Erythroblast (primary cell): Measurements from ENCODE around the gene NBPF3.
"Not testable (repeated sequence)": the region's sequence is repeated elsewhere in the genome, so short reads cannot be mapped to it uniquely, and the experiment has no call there.

ENCODE experiments used
- DNase-seq, 2 experiments: peaks; one replicate each; lab custom pipeline; 2025; lab: John Stamatoyannopoulos, UW
- GATA1 ChIP-seq: IDR thresholded peaks from 2 replicates; pipeline ENCODE4 v1.6.1; 2011; ENCODE audit warnings: low read depth, mild to moderate bottlenecking, control low read depth, low read length, moderate library complexity
- POLR2A ChIP-seq: IDR thresholded peaks from 2 replicates; pipeline ENCODE4 v1.6.1; 2011; ENCODE audit warnings: mild to moderate bottlenecking, low read length

NBPF3 gene

GRCh38 chr1:21468599-21468998 is 28.7 kb downstream of the NBPF3 start:
- TF ChIP-seq POLR2A (no peak), GATA1 (no peak)
- peak in 1 of 2 experiments; percentile 71 for DNase-seq

DNA sequence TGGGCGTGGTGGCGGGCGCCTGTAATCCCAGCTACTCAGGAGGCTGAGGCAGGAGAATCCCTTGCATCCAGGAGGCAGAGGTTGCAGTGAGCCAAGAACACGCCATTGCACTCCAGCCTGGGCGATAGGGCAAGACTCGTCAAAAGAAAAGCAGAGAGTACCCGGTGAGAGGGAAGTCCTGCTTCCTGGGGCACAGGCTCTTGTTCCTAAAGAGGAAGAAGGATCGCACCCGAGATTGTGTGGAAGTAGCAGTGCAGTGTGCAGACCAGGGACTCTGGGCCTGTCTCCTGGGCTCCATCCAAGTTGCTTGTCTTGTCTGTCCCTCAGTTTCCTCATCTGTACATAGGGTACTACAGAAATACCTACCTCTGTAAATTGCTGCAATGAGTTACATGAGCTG is 29.6 kb downstream of the NBPF3 start:
- TF ChIP-seq GATA1 (no peak), POLR2A (no peak)
- DNase-seq, result no peak

GRCh38 chr1:21472861-21473260 is 32.9 kb downstream of the NBPF3 start:
- no peak for DNase-seq
- TF ChIP-seq GATA1 (no peak), POLR2A (no peak)

DNA sequence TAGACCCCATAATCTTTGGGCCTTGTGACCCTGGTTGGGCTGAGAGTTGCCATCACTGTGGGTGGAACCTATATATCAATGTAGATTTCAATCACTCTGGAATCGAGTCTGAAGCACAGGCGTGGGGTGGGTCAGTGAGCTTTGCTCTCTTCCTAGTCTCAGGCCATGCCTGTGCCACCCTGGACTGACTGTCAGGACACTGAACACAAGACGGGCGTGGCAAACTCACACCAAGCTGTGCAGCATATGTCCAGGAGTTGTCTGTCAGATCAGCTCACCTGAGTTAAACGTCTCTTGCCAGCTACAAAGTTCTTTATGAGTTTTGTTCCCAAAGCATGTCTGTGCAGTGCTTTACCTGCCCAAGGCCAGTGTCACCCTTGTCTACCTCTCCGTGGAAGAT is 38.4 kb downstream of the NBPF3 start:
- DNase-seq, result no peak
- TF ChIP-seq POLR2A, result no peak
- no peak for TF ChIP-seq GATA1

- DNase-seq, result not testable (repeated sequence)
These were observed 43.9 kb downstream of the NBPF3 start for GRCh38 chr1:21483881-21484280.

DNA sequence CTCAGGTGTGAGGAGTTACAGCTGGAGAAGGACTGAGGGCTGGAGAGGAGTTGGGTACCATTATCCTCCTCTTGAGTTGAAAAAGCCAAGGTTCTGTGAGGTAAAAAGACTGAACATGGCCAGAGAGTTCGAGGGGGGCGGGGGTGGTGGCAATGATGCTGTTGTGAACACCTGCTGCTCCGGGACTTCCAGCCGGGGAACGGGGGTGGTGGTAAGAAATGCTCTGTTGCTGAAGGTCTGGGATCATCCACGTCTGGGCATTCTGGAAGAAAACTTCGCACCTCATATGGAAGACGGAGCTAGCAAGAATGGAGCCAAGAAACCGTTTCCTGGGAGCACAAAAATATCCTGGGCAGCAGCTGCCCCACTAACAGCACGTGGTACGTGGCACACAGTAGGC is 49.2 kb downstream of the NBPF3 start:
- TF ChIP-seq POLR2A, result no peak
- no peak for TF ChIP-seq GATA1
- no peak for DNase-seq

DNA sequence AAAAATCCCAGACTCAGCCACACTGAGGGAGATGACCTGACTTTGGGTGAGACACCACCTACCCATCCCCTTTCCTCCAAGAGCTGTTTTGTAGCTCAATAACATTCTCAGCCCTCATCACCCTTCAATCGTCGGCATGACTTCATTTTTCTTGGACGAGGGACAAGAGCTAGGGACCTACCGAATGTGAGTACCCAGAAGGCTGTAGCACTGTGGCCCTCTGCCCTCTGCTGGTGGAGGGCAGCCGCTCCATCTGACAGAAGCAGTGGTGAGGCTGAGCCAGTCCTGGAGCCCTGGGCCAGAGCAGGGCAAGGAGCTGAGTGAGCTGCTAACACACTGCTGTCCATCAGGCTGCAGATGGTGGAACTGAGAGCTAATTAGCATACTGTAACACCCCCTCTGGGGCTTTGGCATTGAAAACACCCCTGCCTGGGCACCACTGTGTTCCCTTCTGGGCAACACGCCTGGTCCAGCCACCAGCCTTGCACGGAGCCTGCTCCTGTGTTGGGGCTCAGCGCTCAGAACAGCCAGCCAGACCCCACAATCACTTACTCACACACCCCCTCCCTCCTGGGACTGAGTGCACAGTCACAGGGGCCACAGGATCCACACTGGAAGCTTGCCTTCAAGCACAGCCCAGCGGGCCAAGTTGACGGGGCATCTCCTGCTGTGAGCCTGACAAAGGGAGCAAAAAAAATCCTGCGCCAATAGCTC is 51.0 kb downstream of the NBPF3 start:
- DNase-seq, result peak in 1 of 2 experiments; percentile 42
- TF ChIP-seq GATA1, result no peak
- no peak for TF ChIP-seq POLR2A

DNA sequence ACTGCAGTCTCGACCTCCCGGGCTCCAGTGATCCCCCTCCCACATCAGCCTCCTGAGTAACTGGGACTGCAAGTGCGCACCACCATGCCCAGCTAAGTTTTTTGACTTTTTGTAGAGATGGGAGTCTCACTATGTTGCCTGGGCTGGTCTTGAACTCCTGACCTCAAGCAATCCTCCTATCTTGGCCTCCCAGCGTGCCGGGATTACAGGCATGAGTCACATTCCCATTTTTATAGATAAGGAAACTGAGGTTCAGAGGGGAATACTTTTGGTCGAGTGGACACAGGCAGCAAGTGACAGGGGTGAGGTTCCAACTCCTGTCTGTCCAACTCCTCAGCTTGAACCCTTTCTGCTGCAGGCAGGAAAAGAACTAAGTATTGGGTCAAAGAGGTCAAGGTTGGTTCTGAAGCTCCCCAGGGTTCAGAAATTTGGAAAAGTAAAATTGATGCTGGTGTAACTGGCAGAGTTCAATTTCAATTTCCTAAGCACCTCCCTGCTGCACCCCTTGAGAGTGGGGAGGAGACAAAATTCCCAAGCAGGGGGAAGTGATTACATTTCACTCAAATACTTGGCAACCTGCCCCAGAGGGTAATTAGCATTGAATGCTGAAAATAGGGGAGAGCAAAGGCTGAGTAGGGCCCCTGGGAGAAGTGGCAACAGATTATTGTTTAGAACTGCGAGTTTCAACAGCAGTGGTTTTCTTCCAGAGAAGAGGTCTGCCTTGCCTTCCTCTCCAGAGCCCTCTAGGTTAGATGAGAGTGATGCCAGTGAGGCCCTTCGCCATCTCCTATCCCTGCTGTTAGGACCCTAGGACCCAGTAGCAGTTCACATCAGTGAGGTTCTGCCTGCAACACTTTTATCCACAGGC is 51.8 kb downstream of the NBPF3 start:
- no peak for TF ChIP-seq GATA1
- TF ChIP-seq POLR2A, result no peak
- no peak for DNase-seq

GRCh38 chr1:21492356-21492625 is 52.4 kb downstream of the NBPF3 start:
- TF ChIP-seq GATA1 (no peak), POLR2A (no peak)
- no peak for DNase-seq

DNA sequence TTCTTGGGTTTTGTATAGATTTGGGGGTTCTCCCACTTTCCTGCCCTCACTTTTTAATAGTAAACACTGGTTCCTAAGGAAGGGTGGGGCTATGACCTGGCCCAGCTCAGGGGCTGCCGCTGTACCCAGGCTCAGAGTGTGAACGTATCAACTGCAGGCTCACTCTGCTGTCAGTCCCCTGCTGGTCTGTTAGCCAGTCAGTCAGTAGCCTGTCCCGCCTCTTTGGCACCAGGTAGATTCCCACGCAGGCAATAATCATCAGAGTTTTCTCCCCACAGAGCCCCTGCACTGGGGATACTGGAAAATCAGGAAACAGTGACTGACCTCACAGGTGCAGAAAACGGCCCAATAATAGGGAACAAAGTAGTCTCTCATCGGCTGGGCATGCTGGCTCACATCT is 54.3 kb downstream of the NBPF3 start:
- TF ChIP-seq POLR2A (no peak), GATA1 (no peak)
- DNase-seq, result no peak

DNA sequence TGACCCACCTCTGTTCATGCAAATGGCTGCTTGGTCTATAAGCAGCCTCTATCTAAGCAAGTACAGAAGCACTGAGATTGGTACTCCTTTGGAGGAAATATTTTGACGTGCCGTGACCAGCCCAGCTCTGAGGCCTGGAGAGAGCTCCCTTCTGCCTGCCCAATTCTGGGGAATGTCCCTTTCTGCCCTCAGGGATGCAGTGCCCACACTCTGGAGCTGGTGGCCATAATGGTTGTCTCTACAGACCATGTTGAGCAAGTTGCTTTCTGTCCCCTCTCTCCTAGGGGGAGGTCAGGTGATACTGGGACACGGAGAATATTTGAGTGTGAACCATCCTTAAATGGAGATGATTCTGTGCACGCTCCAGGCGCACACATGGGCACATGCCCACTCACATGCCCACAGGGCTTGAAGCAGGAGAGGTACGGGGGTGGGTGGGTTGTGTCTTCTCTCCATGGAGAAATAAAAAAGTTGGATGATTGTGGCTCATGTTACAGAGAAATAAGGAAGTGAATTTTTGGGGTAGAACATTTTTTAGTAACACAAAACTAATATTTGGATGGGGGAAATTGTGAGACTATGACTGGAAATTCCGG is 55.4 kb downstream of the NBPF3 start:
- no peak for TF ChIP-seq POLR2A
- TF ChIP-seq GATA1, result no peak
- no peak for DNase-seq

DNA sequence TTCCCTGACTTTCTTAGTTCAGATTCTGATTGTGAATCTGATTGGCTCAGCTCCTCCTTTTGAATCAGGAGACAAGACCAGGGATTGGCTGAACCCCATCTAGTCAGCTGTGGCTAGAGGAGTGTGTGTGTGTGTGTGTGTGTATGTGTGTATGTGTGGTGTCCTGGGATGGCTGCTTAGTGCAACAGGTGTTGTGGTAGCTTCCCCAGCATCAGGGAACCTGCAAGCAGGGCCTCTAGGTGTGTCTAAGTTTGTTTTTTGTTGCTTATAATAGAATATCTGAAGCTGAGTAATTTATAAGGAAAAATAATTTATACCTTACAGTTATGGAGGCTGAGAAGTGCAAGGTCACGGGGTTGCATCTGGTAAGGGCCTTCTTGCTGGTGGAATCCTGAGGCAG is 56.1 kb downstream of the NBPF3 start:
- TF ChIP-seq GATA1 (no peak), POLR2A (no peak)
- DNase-seq, result no peak

DNA sequence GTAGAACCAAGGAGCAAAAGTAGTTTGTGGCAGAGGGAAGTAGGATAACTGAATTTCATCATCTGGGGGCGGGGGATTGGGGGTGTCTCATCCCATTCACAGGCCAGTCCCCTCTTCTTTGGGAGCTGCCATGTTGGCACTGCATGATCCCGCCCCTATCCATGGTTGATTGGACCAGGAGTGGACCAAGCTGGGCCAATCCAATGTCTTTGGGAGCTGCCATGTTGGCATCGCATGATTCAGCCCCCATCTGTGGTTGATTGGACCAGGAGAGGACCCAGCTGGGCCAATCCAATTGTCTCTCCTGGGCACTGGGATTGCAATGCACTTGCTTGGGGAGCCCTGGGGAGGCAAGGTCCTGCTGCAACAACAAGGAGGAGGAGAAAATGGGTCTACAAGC is 56.9 kb downstream of the NBPF3 start:
- DNase-seq, result no peak
- TF ChIP-seq GATA1 (no peak), POLR2A (no peak)

DNA sequence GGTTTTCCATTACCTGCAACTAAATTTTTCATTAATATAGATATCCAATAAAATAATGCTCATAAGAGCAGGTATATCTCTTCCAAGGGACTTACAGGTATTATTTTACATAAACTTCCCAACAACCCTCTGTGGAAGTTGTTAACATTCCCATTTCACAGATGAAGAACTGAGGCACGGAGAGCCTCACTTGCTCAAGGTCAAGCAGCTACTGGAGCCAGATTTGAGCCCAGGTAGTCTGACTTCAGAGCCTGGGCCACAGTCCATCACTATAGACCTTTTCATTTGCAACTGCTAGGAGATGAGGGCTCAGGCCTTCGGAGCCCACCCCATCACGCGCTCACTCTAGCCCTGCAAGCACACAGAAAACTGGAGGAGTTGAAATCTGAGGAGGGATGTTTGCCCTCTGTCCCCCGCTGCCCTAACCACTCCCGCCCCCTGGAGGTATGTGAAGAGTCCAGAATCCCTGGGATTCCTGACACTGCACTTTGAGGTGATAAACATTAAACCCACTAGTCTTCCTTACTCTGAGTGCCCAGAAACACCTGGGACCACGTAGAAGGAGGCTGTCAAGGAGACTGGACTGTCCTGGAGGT is 57.6 kb downstream of the NBPF3 start:
- TF ChIP-seq GATA1, result no peak
- TF ChIP-seq POLR2A, result no peak
- no peak for DNase-seq
